Coronary artery (tissue), 2 donors: ENCODE results near the gene KCNMA1.

Experiments
- DNase-seq: peaks from one replicate; pipeline ENCODE4 v3.0.0-alpha.2; 2017; ENCODE audit warnings: low spot score
- H3K27ac ChIP-seq, 2 donors: fragments of 200-600 bp; sonication (generic); one replicate each; pipeline ENCODE4 v1.5.1; 2016 to 2019
- H3K4me3 ChIP-seq: fragments of 200-600 bp; sonication (generic); 2 replicates; pipeline ENCODE4 v1.5.1; 2016; ENCODE audit warnings: mild to moderate bottlenecking, moderate library complexity
- CTCF ChIP-seq: fragments of 200-600 bp; sonication (generic); IDR thresholded peaks from one replicate; pipeline ENCODE4 v1.5.1; 2019; ENCODE audit warnings: antibody characterized with exemption

Gene KCNMA1

GRCh38 chr10:77293347-77293746 is 344.3 kb downstream of the KCNMA1 start:
- H3K4me3 ChIP-seq: no peak overlapping the region
- no peak for TF ChIP-seq CTCF
- peak overlapping the region in 1 of 2 donors; percentile 10 for H3K27ac ChIP-seq
- DNase-seq: no peak

GRCh38 chr10:77291596-77292505 is 345.8 kb downstream of the KCNMA1 start:
- H3K27ac ChIP-seq: peak overlapping the region in 1 of 2 donors; percentile 43
- DNase-seq: no peak

GRCh38 chr10:77290528-77291155 is 347.0 kb downstream of the KCNMA1 start:
- no peak for DNase-seq
- H3K27ac ChIP-seq: peak overlapping the region in 1 of 2 donors; percentile 60
- TF ChIP-seq CTCF: no peak
- H3K4me3 ChIP-seq: peak overlapping the region; percentile 0

More at GRCh38 chr10:77291596-77292505, 345.8 kb downstream of the KCNMA1 start:
- H3K4me3 ChIP-seq: no peak overlapping the region
- no peak for TF ChIP-seq CTCF

GRCh38 chr10:77289790-77290189 is 347.8 kb downstream of the KCNMA1 start:
- TF ChIP-seq CTCF: no peak
- DNase-seq: no peak
- no peak overlapping the region for H3K27ac ChIP-seq
- no peak overlapping the region for H3K4me3 ChIP-seq

- TF ChIP-seq CTCF: no peak
- H3K27ac ChIP-seq: peak overlapping the region in 1 of 2 donors; percentile 6
These were observed 348.5 kb downstream of the KCNMA1 start for GRCh38 chr10:77289027-77289501.

GRCh38 chr10:77287647-77288120 is 349.9 kb downstream of the KCNMA1 start:
- no peak overlapping the region for H3K4me3 ChIP-seq
- no peak for TF ChIP-seq CTCF
- peak overlapping the region in 1 of 2 donors; percentile 39 for H3K27ac ChIP-seq
- DNase-seq: no peak

More at GRCh38 chr10:77289027-77289501, 348.5 kb downstream of the KCNMA1 start:
- DNase-seq: no peak
- H3K4me3 ChIP-seq: no peak overlapping the region
